Measurements from ENCODE around the gene ERVFRD-1. TPM values are rescaled to one million over a fixed set of nuclear protein-coding genes. Genes with fewer than 3 reads are reported as not detected.

Gene ERVFRD-1
- total and polyA plus RNA-seq, 2 of the 13 experiments (the other 11 are each of a cell fraction or from before 2014, with no cell fraction given): not detected

- TF ChIP-seq ZBTB4 (CRISPR knock-in tag; IDR thresholded peaks at IDR 0.05; ENCODE audit: borderline replicate concordance): no peak
- 0 out of 2 replicates have a peak, but pooled peaks have one; percentile 29 for TF ChIP-seq CCDC6 (CRISPR knock-in tag; IDR thresholded peaks at IDR 0.05)
- TF ChIP-seq BCLAF1 (IDR thresholded peaks at IDR 0.05): no peak
- TF ChIP-seq CSRNP1 (CRISPR knock-in tag; IDR thresholded peaks at IDR 0.05): no peak
- TF ChIP-seq GRHL1 (CRISPR knock-in tag; conservative IDR thresholded peaks at IDR 0.05): no peak
- TF ChIP-seq ZNF678 (CRISPR knock-in tag; IDR thresholded peaks at IDR 0.05): no peak
- TF ChIP-seq ZNF564 (CRISPR knock-in tag; IDR thresholded peaks at IDR 0.05): no peak
- TF ChIP-seq PITX1 (CRISPR knock-in tag; IDR thresholded peaks at IDR 0.05): peak; percentile 31; the same call in 1 of the 2 replicates
- 0 out of 2 replicates have a peak, but pooled peaks have one; percentile 9 for TF ChIP-seq YEATS2 (CRISPR knock-in tag; IDR thresholded peaks at IDR 0.05; ENCODE audit: borderline replicate concordance)
- TF ChIP-seq TBX3 (IDR thresholded peaks at IDR 0.05; ENCODE audit: borderline replicate concordance): no peak
- no peak for TF ChIP-seq SNAPC5 (CRISPR knock-in tag; IDR thresholded peaks at IDR 0.05; ENCODE audit: borderline replicate concordance)
- no peak for TF ChIP-seq ZNF331 (CRISPR knock-in tag; IDR thresholded peaks at IDR 0.05)
- TF ChIP-seq DPF2 (CRISPR knock-in tag; IDR thresholded peaks at IDR 0.05; ENCODE audit: borderline replicate concordance, low read depth): 0 out of 2 replicates have a peak, but pooled peaks have one; percentile 12
- TF ChIP-seq ZEB1 (IDR thresholded peaks at IDR 0.05; ENCODE audit: insufficient replicate concordance, low read depth): peak; percentile 26
- no peak for TF ChIP-seq FOXC1 (CRISPR knock-in tag; IDR thresholded peaks at IDR 0.05; ENCODE audit: borderline replicate concordance)
- TF ChIP-seq ZNF781 (CRISPR knock-in tag; IDR thresholded peaks at IDR 0.05; ENCODE audit: borderline replicate concordance, not compliant biosample characterization): no peak
- peak; percentile 43; the same call in 1 of the 2 replicates for TF ChIP-seq HDAC1 (CRISPR knock-in tag; IDR thresholded peaks at IDR 0.05)
- TF ChIP-seq ZFYVE20 (CRISPR knock-in tag; IDR thresholded peaks at IDR 0.05; ENCODE audit: borderline replicate concordance, low read depth): no peak
- TF ChIP-seq ZNF670 (CRISPR knock-in tag; IDR thresholded peaks at IDR 0.05; ENCODE audit: borderline replicate concordance): 0 out of 2 replicates have a peak, but pooled peaks have one; percentile 37
Measured at GRCh38 chr6:11094411-11094851, 17.1 kb downstream of the ERVFRD-1 start (continued).

All from HepG2 (cell line).